RWPE2 (cell line): ENCODE results near the gene STAT1.

Experiments
- ATAC-seq: fragments of 200-7000 bp; cut with Tn5 transposase; 3 replicates; pipeline ENCODE4 v1.9.1; 2021; ENCODE audit warnings: low read depth
- DNase-seq: peaks from one replicate; pipeline ENCODE4 v3.0.0-alpha.2; 2020; ENCODE audit warnings: low spot score
- H3K27ac ChIP-seq: fragments of 450-650 bp; 2 replicates; pipeline ENCODE4 v1.5.1; 2017; ENCODE audit warnings: mild to moderate bottlenecking; ENCODE audit not compliant: poor library complexity, severe bottlenecking
- H3K27me3 ChIP-seq: fragments of 250-450 bp; sonication (Bioruptor Pico); 2 replicates; pipeline ENCODE4 v1.5.1; 2021; ENCODE audit warnings: mild to moderate bottlenecking, moderate library complexity; ENCODE audit not compliant: insufficient read depth, poor library complexity, severe bottlenecking
- H3K36me3 ChIP-seq: fragments of 250-450 bp; sonication (Bioruptor Pico); 2 replicates; pipeline ENCODE4 v1.5.1; 2020; ENCODE audit warnings: low read depth, mild to moderate bottlenecking, moderate library complexity
- H3K4me1 ChIP-seq: fragments of 250-450 bp; sonication (Bioruptor Pico); 2 replicates; pipeline ENCODE4 v1.5.1; 2021; ENCODE audit warnings: mild to moderate bottlenecking, moderate library complexity; ENCODE audit not compliant: insufficient read depth, poor library complexity, severe bottlenecking
- H3K4me3 ChIP-seq: fragments of 250-450 bp; sonication (Bioruptor Pico); 2 replicates; pipeline ENCODE4 v1.5.1; 2021; ENCODE audit warnings: mild to moderate bottlenecking, moderate library complexity; ENCODE audit not compliant: severe bottlenecking
- H3K9me3 ChIP-seq: fragments of 250-450 bp; sonication (Bioruptor Pico); 2 replicates; pipeline ENCODE4 v1.5.1; 2021; ENCODE audit warnings: mild to moderate bottlenecking, moderate library complexity; ENCODE audit not compliant: severe bottlenecking
- CTCF ChIP-seq: fragments of 450-650 bp; IDR thresholded peaks from one replicate; pipeline ENCODE4 v1.5.1; 2017; ENCODE audit warnings: mild to moderate bottlenecking, moderate library complexity; ENCODE audit not compliant: poor library complexity, severe bottlenecking

The STAT1 gene

GRCh38 chr2:191006297-191006696 lies 7.7 kb downstream of the STAT1 start:
- H3K4me3 ChIP-seq = no peak overlapping the region

GRCh38 chr2:191003405-191004309 lies 10.3 kb downstream of the STAT1 start:
- Histone ChIP-seq H3K9me3 (no peaks in the 10 kb centered on the region), H3K4me3 (no peak overlapping the region), H3K27ac (no peak overlapping the region), H3K27me3 (no peaks in the 10 kb centered on the region), H3K4me1 (peaks cover 15% of the 10 kb centered on the region), H3K36me3 (peaks cover 100% of the 10 kb centered on the region)
- ATAC-seq = no peak
- DNase-seq = no peak
- TF ChIP-seq CTCF = no peak

More at GRCh38 chr2:191006297-191006696, 7.7 kb downstream of the STAT1 start:
- peaks cover 97% of the 10 kb centered on the region for H3K36me3 ChIP-seq
- ATAC-seq (no peak), DNase-seq (no peak)
- H3K27ac ChIP-seq = no peak overlapping the region
- no peaks in the 10 kb centered on the region for H3K27me3 ChIP-seq
- H3K4me1 ChIP-seq = peaks cover 8% of the 10 kb centered on the region
- TF ChIP-seq CTCF = no peak
- no peaks in the 10 kb centered on the region for H3K9me3 ChIP-seq

- DNase-seq (no peak), ATAC-seq (no peak)
- TF ChIP-seq CTCF = no peak
- Histone ChIP-seq H3K36me3 (peaks cover 100% of the 10 kb centered on the region), H3K9me3 (no peaks in the 10 kb centered on the region), H3K27ac (peak overlapping the region; percentile 53), H3K4me1 (peaks cover 15% of the 10 kb centered on the region), H3K27me3 (no peaks in the 10 kb centered on the region), H3K4me3 (no peak overlapping the region)
Measured at GRCh38 chr2:191001624-191002023, 12.3 kb downstream of the STAT1 start.

DNA sequence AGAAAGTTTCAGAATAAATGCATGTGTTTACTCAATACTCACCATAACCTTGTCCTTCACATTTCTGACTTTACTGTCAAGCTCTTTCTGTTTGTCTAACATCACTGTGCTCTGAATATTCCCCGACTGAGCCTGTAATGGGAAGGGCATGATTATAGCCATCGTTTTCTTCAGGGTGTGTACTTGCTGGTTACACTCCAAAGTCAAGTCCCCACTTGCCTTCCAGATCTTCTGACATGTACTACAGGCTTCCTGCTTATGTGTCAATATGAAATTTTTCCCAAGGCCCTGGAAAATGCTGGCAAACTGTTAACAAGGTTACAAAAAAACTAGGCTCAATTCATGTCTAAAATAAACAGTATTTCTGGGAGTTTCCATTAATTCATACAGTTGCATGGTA lies 12.9 kb downstream of the STAT1 start:
- ATAC-seq (peak; percentile 87), DNase-seq (no peak)
- Histone ChIP-seq H3K27me3 (no peaks in the 10 kb centered on the region), H3K36me3 (peaks cover 100% of the 10 kb centered on the region), H3K4me1 (peaks cover 15% of the 10 kb centered on the region), H3K9me3 (no peaks in the 10 kb centered on the region), H3K4me3 (no peak overlapping the region), H3K27ac (peak overlapping the region; percentile 53)
- TF ChIP-seq CTCF = no peak

DNA sequence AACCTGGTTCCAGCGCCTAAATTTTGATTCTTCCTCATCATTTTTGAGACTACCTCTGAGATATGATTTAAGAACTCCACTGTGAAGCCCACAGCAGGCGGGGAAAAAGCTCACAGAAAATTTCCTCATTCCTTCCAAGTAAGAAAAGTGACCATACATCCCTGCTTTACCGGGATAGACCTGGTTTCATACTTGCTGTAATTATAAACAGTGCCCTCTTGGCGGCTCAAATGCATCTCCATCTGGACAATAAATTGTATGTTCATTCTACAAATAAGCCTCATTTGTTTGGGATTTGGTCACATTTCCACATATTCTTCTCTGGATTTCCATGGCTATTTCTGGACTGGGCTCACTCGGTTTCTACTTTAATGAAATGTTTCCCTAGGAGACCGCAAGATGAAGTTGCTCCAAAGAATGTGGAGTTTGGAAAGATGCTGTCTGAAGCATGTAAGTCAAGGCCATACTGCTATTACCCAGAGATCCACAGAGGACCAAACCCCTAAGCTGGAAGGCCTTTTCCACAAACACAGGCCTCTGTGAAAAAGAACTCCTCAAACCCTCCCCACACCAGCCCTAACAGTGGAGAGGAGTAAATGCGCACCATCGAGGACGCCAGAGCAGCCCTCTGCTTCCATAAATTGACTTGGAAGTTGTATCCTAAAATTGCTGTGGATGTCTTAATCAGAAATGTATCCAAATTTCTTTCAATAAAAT lies 13.9 kb downstream of the STAT1 start:
- Histone ChIP-seq H3K9me3 (no peaks in the 10 kb centered on the region), H3K36me3 (peaks cover 100% of the 10 kb centered on the region), H3K4me3 (no peak overlapping the region), H3K4me1 (peaks cover 15% of the 10 kb centered on the region), H3K27me3 (no peaks in the 10 kb centered on the region), H3K27ac (peak overlapping the region; percentile 53)
- TF ChIP-seq CTCF = no peak
- DNase-seq (no peak), ATAC-seq (no peak)
